ENCODE measurements around the gene SCNM1.

DNA sequence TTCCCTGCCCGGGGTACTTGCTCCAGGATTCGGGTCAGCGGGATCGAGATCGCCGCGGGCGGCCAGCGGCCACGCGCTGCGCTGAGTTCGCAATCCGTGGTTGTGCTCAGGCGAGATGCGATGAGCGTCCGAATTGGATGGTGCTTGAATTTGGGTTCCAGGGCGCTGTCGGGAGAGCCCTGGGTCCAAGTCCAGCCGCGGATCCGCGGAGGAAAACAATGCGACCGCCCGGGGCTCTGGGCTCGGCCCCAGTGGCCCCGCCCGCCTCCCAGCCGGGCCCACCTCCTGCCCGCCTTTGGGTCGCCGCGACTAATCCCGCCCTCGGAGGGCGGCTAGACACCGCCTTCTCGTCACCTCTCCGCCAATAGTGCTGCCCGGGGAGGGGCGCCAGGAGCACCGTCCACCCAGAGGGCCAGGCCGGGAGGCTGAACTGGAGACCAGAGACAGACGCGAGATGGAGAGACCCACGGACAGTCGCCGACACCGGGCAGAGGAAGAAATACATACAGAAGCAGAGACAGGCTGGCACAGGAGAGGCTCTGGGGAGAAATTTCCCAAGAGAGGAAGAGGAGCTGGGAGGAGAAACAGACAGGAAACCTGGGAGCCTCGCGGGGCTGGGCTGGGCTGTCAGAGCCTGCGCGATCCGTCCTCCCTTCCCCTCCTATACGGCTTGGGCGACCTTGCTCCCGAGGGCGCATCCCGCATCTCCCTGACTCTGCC is 19.4 kb upstream of the SCNM1 start, which contains the start of gene SEMA6C:
- TF ChIP-seq ZFX (IDR thresholded peaks at IDR 0.05), result no peak
- no peak for TF ChIP-seq CTCF (IDR thresholded peaks at IDR 0.05 in 2 of 3, conservative IDR thresholded peaks at IDR 0.05 in 1 of 3; ENCODE audit: borderline replicate concordance in 1 of 3, insufficient read depth in 1 of 3, low read depth in 2 of 3, low read length in 2 of 3)
- no peak for TF ChIP-seq POLR2A (IDR thresholded peaks at IDR 0.05; ENCODE audit: borderline replicate concordance, extremely low read depth, insufficient read depth, insufficient read length)
- TF ChIP-seq SRF (IDR thresholded peaks at IDR 0.05; ENCODE audit: low read depth), result no peak
